Fibroblast of gingiva (primary cell): ENCODE data around the gene BMAL1.

Source experiments
- DNase-seq: peaks from one replicate; pipeline ENCODE4 v3.0.0-alpha.2; 2011; ENCODE audit warnings: low read depth

The BMAL1 gene

GRCh38 chr11:13316528-13316961, 39.0 kb downstream of the BMAL1 start:
- DNase-seq: peak; percentile 79

GRCh38 chr11:13317293-13318080, 39.9 kb downstream of the BMAL1 start:
- no peak for DNase-seq

- no peak for DNase-seq
Observed at GRCh38 chr11:13318498-13319295, 41.1 kb downstream of the BMAL1 start.

- DNase-seq: no peak
Observed at GRCh38 chr11:13320688-13321087, 43.1 kb downstream of the BMAL1 start.

- no peak for DNase-seq
Observed at GRCh38 chr11:13321431-13321830, 43.8 kb downstream of the BMAL1 start.

GRCh38 chr11:13324141-13324540, 46.6 kb downstream of the BMAL1 start:
- no peak for DNase-seq

GRCh38 chr11:13324709-13325108, 47.1 kb downstream of the BMAL1 start:
- no peak for DNase-seq

- no peak for DNase-seq
Observed at GRCh38 chr11:13327421-13327820, 49.8 kb downstream of the BMAL1 start.

- no peak for DNase-seq
Observed at GRCh38 chr11:13328286-13328685, 50.7 kb downstream of the BMAL1 start.

- DNase-seq: peak; percentile 61
Observed at GRCh38 chr11:13329670-13330356, 52.2 kb downstream of the BMAL1 start.

GRCh38 chr11:13332124-13332523, 54.5 kb downstream of the BMAL1 start:
- no peak for DNase-seq

- DNase-seq: no peak
Observed at GRCh38 chr11:13333456-13333957, 55.9 kb downstream of the BMAL1 start.

- no peak for DNase-seq
Observed at GRCh38 chr11:13334034-13334786, 56.6 kb downstream of the BMAL1 start.

- DNase-seq: peak; percentile 80
Observed at GRCh38 chr11:13335319-13335718, 57.7 kb downstream of the BMAL1 start.

- no peak for DNase-seq
Observed at GRCh38 chr11:13336246-13336878, 58.8 kb downstream of the BMAL1 start.

GRCh38 chr11:13338019-13338426, 60.4 kb downstream of the BMAL1 start:
- DNase-seq: peak; percentile 43

GRCh38 chr11:13338427-13339069, 61.0 kb downstream of the BMAL1 start:
- peak; percentile 54 for DNase-seq

GRCh38 chr11:13339195-13340153, 61.9 kb downstream of the BMAL1 start:
- peak; percentile 86 for DNase-seq

- DNase-seq: no peak
Observed at GRCh38 chr11:13341026-13341425, 63.4 kb downstream of the BMAL1 start.
